Kasumi-1 (cell line): ENCODE results near the gene STPG2.

Source experiments
- DNase-seq, 2 experiments: peaks; one replicate each; lab custom pipeline; 2025; lab: John Stamatoyannopoulos, UW

Gene STPG2

GRCh38 chr4:97819294-97819693 is 324.0 kb downstream of the STPG2 start:
- DNase-seq: no peak

- DNase-seq: no peak
Observed at GRCh38 chr4:97812768-97813167, 330.5 kb downstream of the STPG2 start.

- no peak for DNase-seq
Observed at GRCh38 chr4:97786306-97786920, 356.9 kb downstream of the STPG2 start.

- DNase-seq: no peak
Observed at GRCh38 chr4:97778174-97778573, 365.1 kb downstream of the STPG2 start.

- no peak for DNase-seq
Observed at GRCh38 chr4:97774347-97774989, 368.8 kb downstream of the STPG2 start.

GRCh38 chr4:97770222-97770621 is 373.1 kb downstream of the STPG2 start:
- no peak for DNase-seq

- DNase-seq: no peak
Observed at GRCh38 chr4:97762115-97762512, 381.2 kb downstream of the STPG2 start.

GRCh38 chr4:97761445-97762114 is 381.7 kb downstream of the STPG2 start:
- no peak for DNase-seq

- peak; percentile 5 to 8 for DNase-seq
Observed at GRCh38 chr4:97759785-97760184, 383.5 kb downstream of the STPG2 start.

- no peak for DNase-seq
Observed at GRCh38 chr4:97752599-97752998, 390.7 kb downstream of the STPG2 start.

GRCh38 chr4:97747945-97748344 is 395.3 kb downstream of the STPG2 start:
- DNase-seq: no peak

- peak; percentile 48 to 64 for DNase-seq
Observed at GRCh38 chr4:97720869-97721432, 422.3 kb downstream of the STPG2 start.

GRCh38 chr4:97691111-97691605 is 452.1 kb downstream of the STPG2 start:
- DNase-seq: no peak

GRCh38 chr4:97670703-97671269 is 472.5 kb downstream of the STPG2 start:
- no peak for DNase-seq

GRCh38 chr4:97665553-97665952 is 477.7 kb downstream of the STPG2 start:
- no peak for DNase-seq

GRCh38 chr4:97664741-97665140 is 478.5 kb downstream of the STPG2 start:
- DNase-seq: no peak

- DNase-seq: no peak
Observed at GRCh38 chr4:97662133-97662532, 481.1 kb downstream of the STPG2 start.

- no peak for DNase-seq
Observed at GRCh38 chr4:97656044-97656720, 487.1 kb downstream of the STPG2 start.

- no peak for DNase-seq
Observed at GRCh38 chr4:97653701-97654100, 489.6 kb downstream of the STPG2 start.

- DNase-seq: no peak
Observed at GRCh38 chr4:97646997-97647396, 496.3 kb downstream of the STPG2 start.

- DNase-seq: no peak
Observed at GRCh38 chr4:97645071-97645821, 498.0 kb downstream of the STPG2 start.
